Measurements from ENCODE around the gene PIK3R6.

The PIK3R6 gene

DNA sequence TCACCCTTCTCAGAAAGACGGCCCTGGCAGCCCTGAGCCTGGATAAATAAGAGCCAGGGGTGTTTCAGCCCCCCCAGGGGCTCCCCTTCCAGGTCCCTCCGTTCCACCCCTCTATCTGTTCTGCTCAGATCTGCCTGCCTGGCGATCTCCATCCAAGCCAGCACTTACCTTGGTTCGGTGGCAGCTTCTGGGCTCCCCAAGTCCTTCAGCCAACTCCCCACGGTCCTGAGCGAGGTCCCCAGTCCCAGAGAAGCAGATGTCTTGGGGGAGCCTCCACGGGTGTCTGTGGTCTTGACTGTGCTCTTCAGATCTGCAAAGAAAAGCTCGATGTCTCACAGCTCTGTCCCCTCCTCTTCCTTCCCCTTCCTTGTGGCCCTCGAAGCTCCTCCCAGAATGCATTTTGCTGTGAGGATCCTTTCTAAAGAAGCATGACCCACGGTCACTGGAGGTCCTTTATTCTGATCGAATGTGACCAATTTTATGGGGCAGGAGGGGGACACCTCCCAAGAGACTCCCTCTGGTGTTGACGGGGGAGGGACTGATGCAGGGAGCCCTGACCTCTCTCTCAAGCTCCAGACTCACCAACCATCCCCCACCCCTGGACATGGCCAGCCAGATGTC lies at the start of gene PIK3R6:
PIK3R6 (minus strand) TSS at position 314 of the 621 bp plus-strand sequence. CDS start 17,880 bp downstream, outside the sequence.
- TF ChIP-seq, protein P1, sequence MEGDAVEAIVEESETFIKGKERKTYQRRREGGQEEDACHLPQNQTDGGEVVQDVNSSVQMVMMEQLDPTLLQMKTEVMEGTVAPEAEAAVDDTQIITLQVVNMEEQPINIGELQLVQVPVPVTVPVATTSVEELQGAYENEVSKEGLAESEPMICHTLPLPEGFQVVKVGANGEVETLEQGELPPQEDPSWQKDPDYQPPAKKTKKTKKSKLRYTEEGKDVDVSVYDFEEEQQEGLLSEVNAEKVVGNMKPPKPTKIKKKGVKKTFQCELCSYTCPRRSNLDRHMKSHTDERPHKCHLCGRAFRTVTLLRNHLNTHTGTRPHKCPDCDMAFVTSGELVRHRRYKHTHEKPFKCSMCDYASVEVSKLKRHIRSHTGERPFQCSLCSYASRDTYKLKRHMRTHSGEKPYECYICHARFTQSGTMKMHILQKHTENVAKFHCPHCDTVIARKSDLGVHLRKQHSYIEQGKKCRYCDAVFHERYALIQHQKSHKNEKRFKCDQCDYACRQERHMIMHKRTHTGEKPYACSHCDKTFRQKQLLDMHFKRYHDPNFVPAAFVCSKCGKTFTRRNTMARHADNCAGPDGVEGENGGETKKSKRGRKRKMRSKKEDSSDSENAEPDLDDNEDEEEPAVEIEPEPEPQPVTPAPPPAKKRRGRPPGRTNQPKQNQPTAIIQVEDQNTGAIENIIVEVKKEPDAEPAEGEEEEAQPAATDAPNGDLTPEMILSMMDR (IDR thresholded peaks at IDR 0.05; ENCODE audit: low read depth, low read length, missing control alignments), result no peak
- DNase-seq (ENCODE audit: extremely low read depth, low read depth), result no peak
- H3K4me3 ChIP-seq (replicated peaks; ENCODE audit: low read depth, low read length), result no peak within 1 kb of the TSS

- H3K4me3 ChIP-seq (replicated peaks; ENCODE audit: low read depth, low read length), result no peak overlapping the region
- DNase-seq (ENCODE audit: extremely low read depth, low read depth), result no peak
- TF ChIP-seq, protein P1 (IDR thresholded peaks at IDR 0.05; ENCODE audit: low read depth, low read length, missing control alignments), result no peak
Observed at GRCh38 chr17:8916466-8916865, 49.0 kb upstream of the PIK3R6 start.

DNA sequence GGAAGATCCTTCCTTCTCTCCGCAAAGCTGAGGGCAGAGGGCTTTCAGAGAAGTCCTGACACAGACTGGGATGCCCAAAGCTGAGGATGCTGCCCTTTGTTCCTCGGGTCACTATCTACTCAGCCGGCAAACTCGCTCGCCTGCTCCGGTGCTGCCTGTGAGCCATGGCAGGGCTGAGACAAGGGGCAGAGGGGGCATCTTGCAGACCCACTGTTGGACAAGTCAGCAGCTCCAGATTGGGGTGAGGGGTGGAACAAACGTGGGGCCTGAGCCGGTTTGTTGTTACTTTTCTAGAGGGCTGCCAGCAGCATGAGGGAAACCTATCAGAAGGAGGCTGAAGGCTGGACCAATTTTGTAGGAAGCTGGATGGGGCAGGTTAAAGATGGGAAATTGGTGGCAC lies 47.1 kb upstream of the PIK3R6 start:
- TF ChIP-seq, protein P1 (IDR thresholded peaks at IDR 0.05; ENCODE audit: low read depth, low read length, missing control alignments), result no peak
- DNase-seq (ENCODE audit: extremely low read depth, low read depth), result no peak
- no peak overlapping the region for H3K4me3 ChIP-seq (replicated peaks; ENCODE audit: low read depth, low read length)

DNA sequence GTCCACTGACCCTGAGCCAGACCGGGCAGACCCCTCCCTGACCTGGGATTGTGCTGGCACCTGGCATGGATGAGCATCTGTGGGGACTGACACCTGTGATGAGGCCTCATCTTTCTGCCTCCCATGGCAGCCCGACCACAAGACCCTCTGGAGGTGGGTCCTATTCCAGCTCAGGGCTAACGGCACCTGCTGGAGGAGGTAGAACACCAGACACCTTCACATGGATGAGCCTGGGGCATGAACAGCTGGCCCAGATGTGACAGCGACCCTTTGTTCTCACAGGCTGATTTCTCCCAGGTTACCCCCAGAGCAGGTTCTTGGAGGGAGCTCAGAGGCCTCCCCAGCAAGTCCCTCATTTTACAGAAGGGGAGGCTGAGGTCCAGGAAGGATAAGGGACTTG lies 46.4 kb upstream of the PIK3R6 start:
- no peak for DNase-seq (ENCODE audit: extremely low read depth, low read depth)
- TF ChIP-seq, protein P1 (IDR thresholded peaks at IDR 0.05; ENCODE audit: low read depth, low read length, missing control alignments), result no peak
- H3K4me3 ChIP-seq (replicated peaks; ENCODE audit: low read depth, low read length), result no peak overlapping the region

DNA sequence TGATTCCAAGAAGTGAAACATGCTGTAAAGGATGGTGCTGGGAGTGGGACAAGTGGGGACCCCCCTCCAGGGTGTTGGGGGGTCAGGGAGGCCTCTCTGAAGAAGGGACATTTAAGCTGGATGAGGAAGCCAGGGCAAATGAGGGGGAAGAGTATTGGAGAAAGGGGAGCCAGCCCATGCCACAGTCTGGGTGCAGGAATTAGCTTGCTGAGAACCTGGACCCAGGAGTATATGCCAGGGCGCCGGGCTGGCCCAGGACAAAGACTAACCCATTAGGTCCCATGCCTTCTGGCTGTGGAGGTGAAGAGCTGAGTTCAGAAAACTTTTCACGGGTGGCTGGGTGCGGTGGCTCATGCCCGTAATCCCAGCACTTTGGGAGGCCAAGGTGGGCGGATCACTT lies 45.6 kb upstream of the PIK3R6 start:
- TF ChIP-seq, protein P1 (IDR thresholded peaks at IDR 0.05; ENCODE audit: low read depth, low read length, missing control alignments), result no peak
- DNase-seq (ENCODE audit: extremely low read depth, low read depth), result no peak

GRCh38 chr17:8912084-8912981 lies 44.9 kb upstream of the PIK3R6 start:
- TF ChIP-seq, protein P1 (IDR thresholded peaks at IDR 0.05; ENCODE audit: low read depth, low read length, missing control alignments), result no peak
- H3K4me3 ChIP-seq (replicated peaks; ENCODE audit: low read depth, low read length), result no peak overlapping the region
- no peak for DNase-seq (ENCODE audit: extremely low read depth, low read depth)

More for the DNA sequence above, 45.6 kb upstream of the PIK3R6 start:
- H3K4me3 ChIP-seq (replicated peaks; ENCODE audit: low read depth, low read length), result no peak overlapping the region

Data from HFF-Myc (cell line).